ENCODE measurements around the gene TRIM37.

DNA sequence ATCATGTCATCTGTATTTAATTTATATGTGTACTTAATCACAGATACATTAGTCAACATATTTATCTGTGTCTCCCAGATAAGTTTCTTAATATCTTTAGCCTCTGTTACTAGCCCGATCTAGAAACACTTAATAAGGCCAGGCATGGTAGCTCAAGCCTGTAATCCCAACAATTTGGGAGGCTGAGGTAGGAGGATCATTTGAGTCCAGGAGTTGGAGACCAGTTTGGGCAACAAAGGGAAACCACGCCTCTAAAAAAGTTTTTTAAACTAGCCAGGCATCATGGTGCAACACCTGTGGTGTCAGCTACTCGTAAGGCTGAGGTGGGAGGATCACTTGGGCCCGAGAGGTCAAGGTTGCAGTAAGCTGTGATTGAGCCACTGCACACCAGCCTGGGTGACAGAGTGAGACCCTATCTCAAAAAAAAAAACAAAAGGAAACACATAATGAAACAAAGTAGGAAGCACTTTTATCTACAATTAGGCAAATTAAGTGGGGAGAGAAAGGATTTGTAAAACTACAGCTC, 39.0 kb upstream of the TRIM37 start:
- TF ChIP-seq REST (IDR thresholded peaks at IDR 0.05; ENCODE audit: insufficient read depth in 1 of 2, low read depth in 2 of 2, low read length in 2 of 2) (no peak), POLR2AphosphoS5 (IDR thresholded peaks at IDR 0.05; ENCODE audit: low read depth, low read length) (no peak), SIN3A (IDR thresholded peaks at IDR 0.05; ENCODE audit: borderline replicate concordance, insufficient read depth, low read length) (no peak), TAF1 (IDR thresholded peaks at IDR 0.05; ENCODE audit: borderline replicate concordance, insufficient read depth, low read length) (no peak)
